ENCODE measurements around the gene TENM4.

TENM4 gene

GRCh38 chr11:78812513-78813293 is 628.1 kb downstream of the TENM4 start:
- no peak for TF ChIP-seq CTCF (IDR thresholded peaks at IDR 0.05; ENCODE audit: borderline replicate concordance, insufficient read depth, low read depth, low read length)
- H3K4me3 ChIP-seq (ENCODE audit: low read depth, low read length) = no peak overlapping the region

GRCh38 chr11:78810559-78811009 is 630.2 kb downstream of the TENM4 start:
- no peak for TF ChIP-seq CTCF (IDR thresholded peaks at IDR 0.05; ENCODE audit: borderline replicate concordance, insufficient read depth, low read depth, low read length)

GRCh38 chr11:78809931-78810541 is 630.8 kb downstream of the TENM4 start:
- no peak for TF ChIP-seq CTCF (IDR thresholded peaks at IDR 0.05; ENCODE audit: borderline replicate concordance, insufficient read depth, low read depth, low read length)
- no peak overlapping the region for H3K4me3 ChIP-seq (ENCODE audit: low read depth, low read length)

More at GRCh38 chr11:78810559-78811009, 630.2 kb downstream of the TENM4 start:
- no peak overlapping the region for H3K4me3 ChIP-seq (ENCODE audit: low read depth, low read length)

- no peak overlapping the region for H3K4me3 ChIP-seq (ENCODE audit: low read depth, low read length)
- no peak for TF ChIP-seq CTCF (IDR thresholded peaks at IDR 0.05; ENCODE audit: borderline replicate concordance, insufficient read depth, low read depth, low read length)
Observed at GRCh38 chr11:78808923-78809322, 631.9 kb downstream of the TENM4 start.

GRCh38 chr11:78807351-78807750 is 633.5 kb downstream of the TENM4 start:
- no peak for TF ChIP-seq CTCF (IDR thresholded peaks at IDR 0.05; ENCODE audit: borderline replicate concordance, insufficient read depth, low read depth, low read length)
- no peak overlapping the region for H3K4me3 ChIP-seq (ENCODE audit: low read depth, low read length)

GRCh38 chr11:78806214-78807004 is 634.4 kb downstream of the TENM4 start:
- TF ChIP-seq CTCF (IDR thresholded peaks at IDR 0.05; ENCODE audit: borderline replicate concordance, insufficient read depth, low read depth, low read length) = no peak
- H3K4me3 ChIP-seq (ENCODE audit: low read depth, low read length) = no peak overlapping the region

All from GM12875 (cell line).